Measurements from ENCODE around the gene EXO5. TPM values are rescaled to one million over a fixed set of nuclear protein-coding genes. Genes with fewer than 3 reads are reported as not detected.
"Not testable (repeated sequence)": the region's sequence is repeated elsewhere in the genome, so short reads cannot be mapped to it uniquely, and the experiment has no call there.

Gene EXO5
- total RNA-seq, 1 donor from 2014 or later = 5.7 TPM

DNA sequence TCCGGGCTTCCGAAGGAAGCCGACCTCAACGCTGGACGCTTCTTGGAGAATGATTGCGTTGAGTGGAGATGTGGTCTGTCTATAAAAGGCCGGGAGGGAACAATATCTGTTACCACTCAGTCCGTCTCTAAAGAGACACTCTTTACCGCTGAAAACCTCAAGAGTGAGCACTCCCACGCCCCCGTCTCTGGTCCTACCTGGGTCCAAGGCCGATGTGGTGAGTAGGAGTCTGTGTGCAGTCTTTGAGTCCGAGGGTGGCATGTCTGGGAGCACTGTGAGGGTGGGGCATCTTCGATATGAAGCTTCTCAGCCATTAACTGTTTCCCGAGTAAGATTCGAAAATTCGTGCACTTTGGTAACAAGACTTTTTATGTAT, 30.9 kb upstream of the EXO5 start:
- no peak for DNase-seq
- TF ChIP-seq, protein P1, sequence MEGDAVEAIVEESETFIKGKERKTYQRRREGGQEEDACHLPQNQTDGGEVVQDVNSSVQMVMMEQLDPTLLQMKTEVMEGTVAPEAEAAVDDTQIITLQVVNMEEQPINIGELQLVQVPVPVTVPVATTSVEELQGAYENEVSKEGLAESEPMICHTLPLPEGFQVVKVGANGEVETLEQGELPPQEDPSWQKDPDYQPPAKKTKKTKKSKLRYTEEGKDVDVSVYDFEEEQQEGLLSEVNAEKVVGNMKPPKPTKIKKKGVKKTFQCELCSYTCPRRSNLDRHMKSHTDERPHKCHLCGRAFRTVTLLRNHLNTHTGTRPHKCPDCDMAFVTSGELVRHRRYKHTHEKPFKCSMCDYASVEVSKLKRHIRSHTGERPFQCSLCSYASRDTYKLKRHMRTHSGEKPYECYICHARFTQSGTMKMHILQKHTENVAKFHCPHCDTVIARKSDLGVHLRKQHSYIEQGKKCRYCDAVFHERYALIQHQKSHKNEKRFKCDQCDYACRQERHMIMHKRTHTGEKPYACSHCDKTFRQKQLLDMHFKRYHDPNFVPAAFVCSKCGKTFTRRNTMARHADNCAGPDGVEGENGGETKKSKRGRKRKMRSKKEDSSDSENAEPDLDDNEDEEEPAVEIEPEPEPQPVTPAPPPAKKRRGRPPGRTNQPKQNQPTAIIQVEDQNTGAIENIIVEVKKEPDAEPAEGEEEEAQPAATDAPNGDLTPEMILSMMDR (IDR thresholded peaks at IDR 0.05) = no peak
- intact Hi-C loops (cut with DNase I) = no loop called here
- no peaks in the 10 kb centered on the region for H3K36me3 ChIP-seq
- H3K4me3 ChIP-seq = peak overlapping the region; percentile 91
- peaks cover 18% of the 10 kb centered on the region for H3K9me3 ChIP-seq
- ATAC-seq = peak; percentile 50
- H3K27me3 ChIP-seq = no peaks in the 10 kb centered on the region
- H3K4me1 ChIP-seq = peaks cover 8% of the 10 kb centered on the region
- peak overlapping the region; percentile 56 for H3K27ac ChIP-seq

DNA sequence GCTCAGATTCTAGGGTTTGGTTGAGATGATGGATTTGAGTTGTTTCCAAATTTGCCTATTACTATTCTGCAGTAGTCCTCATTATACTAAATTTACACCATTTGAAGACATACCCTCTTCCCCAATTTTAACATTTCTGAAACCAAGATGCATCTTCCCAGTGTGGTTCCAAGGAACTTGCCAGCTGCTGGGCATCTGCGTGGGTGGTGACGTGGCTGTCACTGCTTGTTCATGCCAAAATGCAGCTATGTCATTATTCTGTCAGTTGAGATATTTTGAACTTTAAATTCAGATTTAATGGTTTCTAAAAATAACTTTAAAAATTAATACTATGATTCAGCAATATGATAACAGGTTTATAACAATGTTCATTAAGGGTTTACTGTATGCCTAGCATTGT, 30.3 kb upstream of the EXO5 start:
- Histone ChIP-seq H3K36me3 (no peaks in the 10 kb centered on the region), H3K4me1 (peaks cover 8% of the 10 kb centered on the region), H3K4me3 (peak overlapping the region; percentile 91), H3K9me3 (peaks cover 18% of the 10 kb centered on the region), H3K27ac (no peak overlapping the region), H3K27me3 (no peaks in the 10 kb centered on the region)
- intact Hi-C loops (cut with DNase I) = no loop called here
- TF ChIP-seq, protein P1 (IDR thresholded peaks at IDR 0.05) = no peak
- DNase-seq = no peak
- ATAC-seq = no peak

DNA sequence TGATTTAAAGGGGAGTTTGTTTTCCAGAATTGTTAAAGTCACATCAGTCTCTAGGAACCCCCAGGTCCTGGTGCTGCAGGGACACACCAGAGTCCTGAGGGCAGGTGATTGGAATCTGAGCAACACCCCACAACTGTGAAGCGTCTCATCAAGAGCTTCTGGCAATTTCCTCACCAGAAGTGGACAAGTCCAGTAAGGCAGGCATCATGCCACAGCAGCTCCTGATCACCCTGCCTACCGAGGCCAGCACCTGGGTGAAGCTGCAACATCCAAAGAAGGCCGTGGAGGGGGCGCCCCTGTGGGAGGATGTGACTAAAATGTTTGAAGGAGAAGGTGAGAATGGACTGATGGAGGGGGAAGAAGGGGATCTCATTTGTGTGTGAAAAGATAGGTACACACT, 29.4 kb upstream of the EXO5 start:
- H3K4me1 ChIP-seq = peaks cover 8% of the 10 kb centered on the region
- no peak overlapping the region for H3K27ac ChIP-seq
- no peak for DNase-seq
- no peaks in the 10 kb centered on the region for H3K36me3 ChIP-seq
- intact Hi-C loops (cut with DNase I) = no loop called here
- peaks cover 15% of the 10 kb centered on the region for H3K9me3 ChIP-seq
- TF ChIP-seq, protein P1 (IDR thresholded peaks at IDR 0.05) = no peak
- ATAC-seq = no peak
- H3K4me3 ChIP-seq = no peak overlapping the region
- H3K27me3 ChIP-seq = no peaks in the 10 kb centered on the region

DNA sequence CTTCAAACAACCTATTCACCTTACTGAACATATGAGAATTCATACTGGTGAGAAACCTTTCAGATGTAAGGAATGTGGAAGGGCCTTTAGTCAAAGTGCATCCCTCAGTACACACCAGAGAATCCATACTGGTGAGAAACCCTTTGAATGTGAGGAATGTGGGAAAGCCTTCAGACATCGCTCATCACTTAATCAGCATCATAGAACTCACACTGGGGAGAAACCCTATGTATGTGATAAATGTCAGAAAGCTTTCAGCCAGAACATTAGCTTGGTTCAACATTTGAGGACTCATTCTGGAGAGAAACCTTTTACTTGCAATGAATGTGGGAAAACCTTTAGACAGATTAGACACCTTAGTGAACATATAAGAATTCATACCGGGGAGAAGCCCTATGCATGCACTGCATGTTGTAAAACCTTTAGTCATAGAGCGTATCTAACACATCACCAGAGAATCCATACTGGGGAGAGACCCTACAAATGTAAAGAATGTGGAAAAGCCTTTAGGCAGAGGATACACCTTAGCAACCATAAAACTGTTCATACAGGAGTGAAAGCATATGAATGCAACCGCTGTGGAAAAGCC, 13.2 kb upstream of the EXO5 start:
- no peak for ATAC-seq
- intact Hi-C loops (cut with DNase I) = no loop called here
- Histone ChIP-seq H3K9me3 (peaks cover 69% of the 10 kb centered on the region), H3K4me1 (no peaks in the 10 kb centered on the region), H3K27ac (no peak overlapping the region), H3K36me3 (peaks cover 10% of the 10 kb centered on the region), H3K4me3 (no peak overlapping the region), H3K27me3 (no peaks in the 10 kb centered on the region)
- TF ChIP-seq, protein P1 (IDR thresholded peaks at IDR 0.05) = no peak
- DNase-seq = no peak

DNA sequence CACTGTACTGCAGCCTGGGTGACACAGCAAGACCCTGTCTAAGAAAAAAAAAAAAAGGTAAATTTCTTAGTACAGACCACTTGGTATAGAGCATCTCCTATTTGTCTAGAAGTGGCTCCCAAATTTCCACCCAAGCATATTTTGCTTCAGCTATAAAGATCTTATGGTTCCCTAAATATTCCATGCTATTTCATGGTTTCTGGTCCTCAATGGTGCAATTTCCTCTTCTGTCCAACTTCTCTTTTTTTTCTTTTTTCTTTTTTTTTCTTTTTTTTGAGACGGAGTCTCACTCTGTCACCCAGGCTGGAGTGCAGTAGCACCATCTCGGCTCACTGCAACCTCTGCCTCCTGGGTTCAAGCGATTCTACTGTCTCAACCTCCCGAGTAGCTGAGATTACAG, 5.9 kb upstream of the EXO5 start:
- H3K4me1 ChIP-seq; ATAC-seq; H3K4me3 ChIP-seq; DNase-seq; H3K27me3 ChIP-seq; H3K36me3 ChIP-seq; intact Hi-C loops (cut with DNase I); H3K27ac ChIP-seq: not testable (repeated sequence)
- peaks cover 26% of the 10 kb centered on the region for H3K9me3 ChIP-seq

DNA sequence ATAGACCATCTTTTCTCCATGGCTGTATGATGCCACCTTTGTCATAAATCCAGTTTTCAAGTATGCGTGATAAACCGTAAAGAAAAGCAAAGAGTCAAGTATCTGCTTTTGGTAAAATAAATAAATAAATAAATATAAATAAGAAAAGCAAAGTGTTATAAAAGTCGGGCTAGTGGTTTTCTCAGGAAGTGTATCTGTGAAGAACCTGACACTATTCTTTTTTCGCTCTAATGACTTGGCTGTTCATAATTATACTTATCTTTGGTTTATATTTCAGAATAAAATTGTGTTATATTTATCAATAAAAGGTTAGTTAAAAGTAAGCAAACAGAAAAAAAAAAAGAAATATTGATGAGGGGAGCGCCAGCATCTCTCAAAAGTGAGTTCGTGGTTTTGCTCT, 594 bp upstream of the EXO5 start:
- Histone ChIP-seq H3K4me1 (peaks cover 12% of the 10 kb centered on the region), H3K4me3 (peak overlapping the region; percentile 89), H3K27me3 (no peaks in the 10 kb centered on the region), H3K36me3 (no peaks in the 10 kb centered on the region), H3K9me3 (peaks cover 6% of the 10 kb centered on the region), H3K27ac (peak overlapping the region; percentile 73)
- TF ChIP-seq, protein P1 (IDR thresholded peaks at IDR 0.05) = no peak
- intact Hi-C loops (cut with DNase I) = no loop called here
- no peak for ATAC-seq
- no peak for DNase-seq
